Kidney (tissue), 14 donors: ENCODE data around the gene B3GALT5. TPM values are rescaled to one million over a fixed set of nuclear protein-coding genes. Genes with fewer than 3 reads are reported as not detected.

ENCODE experiments used
- DNase-seq, 5 donors: peaks; one replicate each; pipeline ENCODE4 v3.0.0-alpha.2; 2013 to 2020
- FAIRE-seq: peaks from 2 replicates; lab custom pipeline; 2012; peaks lifted over from hg19 to GRCh38; lab: Jason Lieb, UNC
- H3K27ac ChIP-seq, 2 donors: one replicate each; pipeline ENCODE4 v1.7.0; 2013; ENCODE audit warnings: low read depth in 2 of 2, low read length in 2 of 2, inconsistent platforms in 1 of 2
- H3K27me3 ChIP-seq: one replicate; pipeline ENCODE4 v1.7.1; 2013; ENCODE audit warnings: low read length, inconsistent platforms; ENCODE audit not compliant: control insufficient read depth, insufficient read depth
- H3K36me3 ChIP-seq, 3 donors: one replicate each; pipeline versions ENCODE4 v1.7.0 to v1.7.1; 2013; ENCODE audit warnings: low read length in 3 of 3, control low read depth in 1 of 3, inconsistent platforms in 1 of 3; ENCODE audit not compliant: insufficient read depth in 3 of 3, control insufficient read depth in 2 of 3
- H3K4me1 ChIP-seq, 3 donors: one replicate each; pipeline versions ENCODE4 v1.7.0 to v1.7.1; 2013; ENCODE audit warnings: low read length in 3 of 3, inconsistent platforms in 1 of 3, low read depth in 1 of 3; ENCODE audit not compliant: control insufficient read depth in 2 of 3, insufficient read depth in 2 of 3
- H3K4me3 ChIP-seq, 3 donors: one replicate each; pipeline versions ENCODE4 v1.7.0 to v1.8.1; 2013; ENCODE audit warnings: low read length in 3 of 3, control low read depth in 1 of 3, inconsistent platforms in 1 of 3
- H3K9ac ChIP-seq, 3 donors: one replicate each; pipeline versions ENCODE4 v1.7.0 to v1.7.1; 2013; ENCODE audit warnings: low read length in 3 of 3, control low read depth in 1 of 3, inconsistent platforms in 1 of 3
- H3K9me3 ChIP-seq, 3 donors: one replicate each; pipeline versions ENCODE4 v1.7.0 to v1.7.1; 2013; ENCODE audit warnings: low read length in 3 of 3, control low read depth in 1 of 3, inconsistent platforms in 1 of 3; ENCODE audit not compliant: control insufficient read depth in 2 of 3, insufficient read depth in 1 of 3
- CTCF ChIP-seq: IDR thresholded peaks from 3 replicates; pipeline ENCODE4 v1.5.1; 2012; ENCODE audit warnings: mild to moderate bottlenecking, moderate library complexity, borderline replicate concordance; ENCODE audit not compliant: insufficient read depth; ENCODE audit errors: extremely low read depth
- intact Hi-C: fragments of 100-400 bp; cut with DNase I; formaldehyde crosslinking; loops from one replicate; pipeline ENCODE4 v1.11.1; 2022
- polyA plus RNA-seq: library from polyadenylated mRNA; stranded (reverse); fragments of 350-450 nt; fragmentation: Illumina TruSeq; extraction: RNeasy Lipid Tissue Mini Kit (QIAGEN cat#74804); gene quantifications from one replicate; pipeline ENCODE4 v1.2.3, GENCODE V29; 2014; ENCODE audit warnings: low read depth, low replicate concordance; ENCODE audit not compliant: insufficient read depth
- total RNA-seq: library from RNA; stranded (reverse); fragmentation: NEBNext Ultra II Directional; extraction: Animal tissue kit (Norgen Biotek cat#: 25700); gene quantifications from one replicate; pipeline ENCODE4 v1.2.1, GENCODE V29; 2021
- donor health status: control.
- donor health status: control.
- donor health status: control.
- donor health status: control.
- donor health status: control.
- donor health status: DM: yes; HTN: yes; CAD: no.
- donor health status: Normal renal cell carcinoma (clear cell type).

Gene B3GALT5
- total and polyA plus RNA-seq, 2 donors from 2014 or later: 0.24 to 5.6 TPM

- H3K36me3 ChIP-seq: no peaks in the 10 kb centered on the region
- H3K27me3 ChIP-seq: no peaks in the 10 kb centered on the region
- peaks cover 0 to 10% (median 0%) of the 10 kb centered on the region in 3 donors for H3K9me3 ChIP-seq
- no peak for TF ChIP-seq CTCF
- H3K27ac ChIP-seq: no peak overlapping the region
- H3K9ac ChIP-seq: no peak overlapping the region
- DNase-seq: no peak
- no peak for FAIRE-seq
- H3K4me1 ChIP-seq: no peaks in the 10 kb centered on the region
- H3K4me3 ChIP-seq: no peak overlapping the region
- intact Hi-C loops: no loop called here
Measured at GRCh38 chr21:39648879-39649278, 36.1 kb downstream of the B3GALT5 start.

GRCh38 chr21:39649526-39649925 lies 36.8 kb downstream of the B3GALT5 start:
- FAIRE-seq (no peak), DNase-seq (no peak)
- intact Hi-C loops: no loop called here
- Histone ChIP-seq H3K27me3 (no peaks in the 10 kb centered on the region), H3K36me3 (no peaks in the 10 kb centered on the region), H3K9ac (no peak overlapping the region), H3K4me3 (no peak overlapping the region), H3K9me3 (peaks cover 0 to 10% (median 0%) of the 10 kb centered on the region in 3 donors), H3K4me1 (no peaks in the 10 kb centered on the region), H3K27ac (no peak overlapping the region)
- TF ChIP-seq CTCF: no peak

- H3K4me1 ChIP-seq: no peaks in the 10 kb centered on the region
- no peak overlapping the region for H3K27ac ChIP-seq
- no peak overlapping the region for H3K9ac ChIP-seq
- DNase-seq (no peak), FAIRE-seq (no peak)
- intact Hi-C loops: no loop called here
- TF ChIP-seq CTCF: no peak
- H3K36me3 ChIP-seq: no peaks in the 10 kb centered on the region
- no peaks in the 10 kb centered on the region for H3K27me3 ChIP-seq
- H3K9me3 ChIP-seq: peaks cover 0 to 10% (median 0%) of the 10 kb centered on the region in 3 donors
- H3K4me3 ChIP-seq: no peak overlapping the region
Measured at GRCh38 chr21:39650306-39650705, 37.6 kb downstream of the B3GALT5 start.

- no peaks in the 10 kb centered on the region for H3K36me3 ChIP-seq
- peaks cover 0 to 10% (median 0%) of the 10 kb centered on the region in 3 donors for H3K9me3 ChIP-seq
- H3K4me1 ChIP-seq: no peaks in the 10 kb centered on the region
- intact Hi-C loops: no loop called here
- no peak for DNase-seq
- FAIRE-seq: no peak
- no peak overlapping the region for H3K9ac ChIP-seq
- H3K27ac ChIP-seq: no peak overlapping the region
- no peak for TF ChIP-seq CTCF
- H3K27me3 ChIP-seq: no peaks in the 10 kb centered on the region
- no peak overlapping the region for H3K4me3 ChIP-seq
Measured at GRCh38 chr21:39650801-39651200, 38.1 kb downstream of the B3GALT5 start.
